Measurements from ENCODE around the gene UBE2G1. TPM values are rescaled to one million over a fixed set of nuclear protein-coding genes. Genes with fewer than 3 reads are reported as not detected.

UBE2G1 gene
- total and polyA plus RNA-seq, 2 of the 8 experiments (the other 6 are each of a cell fraction or from before 2014, with no cell fraction given), result 73.9 to 170 TPM

DNA sequence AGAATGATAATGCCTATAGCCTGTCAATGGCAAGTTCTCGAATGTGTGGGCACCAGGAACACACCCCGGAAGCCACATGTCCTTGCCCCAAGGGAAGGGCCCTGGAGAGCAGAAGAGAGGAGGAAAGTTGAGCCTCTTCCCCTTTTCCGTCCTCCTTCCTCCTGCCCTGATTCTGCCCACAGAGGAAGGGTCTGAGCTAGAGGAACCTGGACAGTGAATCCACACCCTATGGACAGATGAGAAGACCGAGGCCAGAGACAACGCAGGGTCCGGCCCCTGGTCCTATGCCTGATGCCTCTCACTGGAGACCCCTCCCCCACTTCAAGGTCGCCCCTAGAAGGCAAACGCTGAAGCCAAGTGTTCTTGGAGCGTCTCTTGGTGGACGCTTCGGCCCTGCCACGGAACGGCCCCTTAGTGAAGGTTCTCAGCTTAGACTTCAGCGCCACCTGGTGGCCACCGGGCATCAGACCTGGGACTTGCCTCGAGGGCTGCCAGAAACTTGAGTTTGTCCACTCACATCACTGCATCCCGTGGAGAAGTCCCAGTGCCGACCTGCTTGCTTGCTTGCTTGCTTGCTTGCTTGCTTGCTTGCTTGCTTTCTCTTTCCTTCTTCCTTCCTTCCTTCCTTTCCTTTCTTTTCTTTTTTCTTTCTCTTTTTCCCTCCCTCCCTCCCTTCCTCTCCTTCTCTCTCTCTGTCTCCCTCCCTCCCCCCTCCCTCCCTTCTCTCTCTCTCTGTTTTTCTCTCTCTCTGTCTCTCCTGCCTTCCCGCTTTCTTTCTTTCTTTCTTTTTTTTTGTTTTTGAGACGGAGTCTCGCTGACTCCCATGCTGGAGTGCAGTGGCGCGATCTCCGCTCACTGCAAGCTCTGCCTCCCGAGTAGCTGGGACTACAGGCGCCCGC lies 46.7 kb upstream of the UBE2G1 start (continued):
- TF ChIP-seq YY1 (IDR thresholded peaks at IDR 0.05; ENCODE audit: low read depth, low read length) (peak; percentile 34; the same call in 1 of the 2 replicates), TAF7 (optimal IDR thresholded peaks at IDR 0.05; ENCODE audit: borderline replicate concordance, low read depth, low read length) (no peak), EP300 (IDR thresholded peaks at IDR 0.05; ENCODE audit: borderline replicate concordance in 1 of 2, low read depth in 2 of 2, low read length in 2 of 2) (peak in 1 of 2 experiments; percentile 51; a peak in 1 of 3 replicates)

All from H1 (cell line).